Measurements from ENCODE around the gene CTTNBP2.

The CTTNBP2 gene

DNA sequence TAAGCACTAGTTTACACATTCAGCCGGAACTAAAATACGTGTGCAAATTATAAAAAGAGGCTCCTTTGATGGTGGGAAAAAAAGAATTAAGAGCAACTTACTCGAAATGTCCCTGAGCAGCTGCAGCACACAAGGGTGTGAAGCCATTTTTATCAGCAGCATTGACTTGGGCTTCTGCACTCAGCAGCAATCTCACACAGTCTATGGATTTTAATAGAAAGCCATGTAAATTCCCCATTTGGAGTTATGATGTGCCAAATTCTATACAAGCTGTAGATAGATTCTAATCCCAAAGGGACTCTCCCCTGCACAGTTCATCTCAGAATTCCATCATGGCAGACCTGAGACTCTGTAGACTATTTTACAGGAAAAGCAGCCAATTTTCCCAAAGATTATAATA is 90.5 kb downstream of the CTTNBP2 start:
- DNase-seq (ENCODE audit: low spot score): no peak

DNA sequence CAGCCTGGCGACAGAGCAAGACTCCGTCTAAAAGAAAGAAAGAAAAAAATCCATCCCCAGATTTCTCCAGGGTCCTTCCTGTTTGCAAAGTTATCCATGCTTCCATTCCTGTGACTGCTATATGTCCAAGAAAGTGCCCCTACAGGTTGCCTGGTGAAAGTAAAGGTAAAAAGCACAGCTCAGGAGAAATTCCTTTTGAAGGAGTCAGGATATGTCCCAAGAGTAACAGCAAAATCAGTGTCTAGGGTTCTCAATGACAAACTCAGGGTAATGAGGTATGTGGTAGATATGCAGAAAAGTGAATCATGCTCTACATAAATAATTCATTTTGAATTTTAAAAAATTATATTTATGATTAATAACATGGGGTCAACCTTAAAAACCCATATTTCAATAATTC is 91.5 kb downstream of the CTTNBP2 start:
- no peak for DNase-seq (ENCODE audit: low spot score)

GRCh38 chr7:117780832-117781231 is 92.4 kb downstream of the CTTNBP2 start:
- no peak for DNase-seq (ENCODE audit: low spot score)

- no peak for DNase-seq (ENCODE audit: low spot score)
Measured at GRCh38 chr7:117777335-117778142, 95.7 kb downstream of the CTTNBP2 start.

- no peak for DNase-seq (ENCODE audit: low spot score)
Measured at GRCh38 chr7:117776224-117776623, 97.0 kb downstream of the CTTNBP2 start.

GRCh38 chr7:117775801-117776200 is 97.4 kb downstream of the CTTNBP2 start:
- no peak for DNase-seq (ENCODE audit: low spot score)

DNA sequence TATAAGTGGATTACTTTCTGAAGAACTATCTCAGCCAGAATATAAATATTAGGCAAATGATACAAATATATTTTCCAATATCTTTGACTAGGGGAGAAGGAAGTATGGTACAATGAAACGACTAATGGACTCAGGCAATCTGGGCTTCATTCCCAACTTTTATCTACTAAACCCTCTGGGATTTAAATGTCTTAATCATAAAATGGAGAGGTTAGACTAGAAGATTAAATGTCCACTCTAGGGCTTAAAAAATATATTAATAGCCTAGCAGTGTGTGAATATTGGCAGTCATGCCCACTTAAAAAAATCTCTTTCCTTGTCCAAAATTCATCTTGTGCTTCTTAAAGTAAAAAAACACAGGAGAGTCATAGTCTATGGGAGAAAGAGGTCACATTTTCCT is 98.3 kb downstream of the CTTNBP2 start:
- DNase-seq (ENCODE audit: low spot score): no peak

DNA sequence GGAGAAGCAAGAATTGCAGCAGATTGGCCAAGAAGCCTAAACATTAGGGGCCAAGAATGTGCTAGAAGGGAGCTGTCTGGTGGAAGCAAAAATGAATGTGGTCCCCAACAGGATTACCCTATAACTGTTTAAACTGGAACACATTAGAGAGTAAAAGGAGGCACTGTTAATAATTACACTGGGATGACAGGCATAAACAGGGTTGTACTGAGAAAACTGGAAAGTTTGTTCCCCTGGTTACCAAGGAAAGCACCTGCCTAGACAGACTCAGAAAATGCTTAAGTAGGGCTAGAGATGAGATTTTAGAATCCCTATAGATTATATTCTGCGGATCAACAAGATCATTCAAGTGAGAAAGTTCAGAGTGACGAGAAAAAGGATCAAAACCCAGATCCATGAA is 100.8 kb downstream of the CTTNBP2 start:
- no peak for DNase-seq (ENCODE audit: low spot score)

DNA sequence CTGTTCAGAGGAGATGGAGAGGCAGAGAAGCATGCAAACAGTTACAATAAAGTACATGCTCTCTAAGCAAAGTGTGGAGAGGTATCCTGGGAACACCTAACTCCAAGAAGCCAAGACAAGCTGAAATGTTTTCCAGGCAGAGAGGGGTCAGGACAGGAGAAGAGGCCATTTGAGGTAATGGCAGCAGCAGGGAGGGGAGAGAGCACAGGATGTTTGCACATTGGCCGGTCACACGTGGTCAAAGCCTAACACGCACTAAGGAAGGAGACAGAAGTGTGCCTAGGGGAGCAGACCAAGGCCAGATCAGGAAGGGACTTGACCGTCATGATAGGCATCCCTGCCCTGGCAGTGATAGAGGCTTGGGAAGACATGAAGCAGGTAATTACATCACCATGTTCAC is 101.5 kb downstream of the CTTNBP2 start:
- DNase-seq (ENCODE audit: low spot score): no peak

GRCh38 chr7:117769085-117769484 is 104.2 kb downstream of the CTTNBP2 start:
- DNase-seq (ENCODE audit: low spot score): no peak

DNA sequence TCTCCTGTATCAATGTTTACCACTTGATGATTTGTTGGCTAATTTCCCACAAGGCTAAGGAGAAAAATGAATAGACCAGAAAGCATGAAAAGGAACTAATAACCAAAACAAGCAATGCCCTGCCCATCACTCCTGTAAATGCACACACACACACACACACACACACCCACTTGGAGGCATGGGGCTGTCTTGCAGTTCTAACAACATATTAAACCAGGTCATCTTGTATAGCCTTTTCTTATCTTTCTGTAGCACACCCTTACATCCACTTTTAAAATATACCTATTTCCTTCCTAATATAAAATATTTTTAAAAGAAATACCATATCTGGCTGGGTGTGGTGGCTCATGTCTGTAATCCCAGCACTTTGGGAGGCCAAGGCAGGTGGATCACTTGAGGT is 105.3 kb downstream of the CTTNBP2 start:
- no peak for DNase-seq (ENCODE audit: low spot score)

- DNase-seq (ENCODE audit: low spot score): no peak
Measured at GRCh38 chr7:117766913-117767312, 106.3 kb downstream of the CTTNBP2 start.

DNA sequence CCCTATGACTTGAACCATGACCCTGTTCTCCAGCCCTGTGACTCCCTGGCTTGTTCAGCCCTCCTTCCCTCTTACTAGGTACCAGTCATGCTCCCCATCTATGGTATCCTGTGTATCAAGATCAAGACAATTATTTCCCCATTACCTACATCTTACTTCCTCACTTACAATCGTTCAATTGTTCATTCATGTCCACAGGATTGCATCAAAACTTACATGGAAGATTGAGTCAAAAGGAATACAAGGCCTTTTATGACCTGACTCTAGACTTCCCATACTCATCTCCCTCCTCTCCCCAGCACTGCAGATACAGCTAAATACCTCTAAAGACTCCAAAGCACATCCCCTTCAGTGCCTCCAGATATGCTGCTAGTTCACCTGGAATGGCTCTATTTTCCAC is 109.2 kb downstream of the CTTNBP2 start:
- DNase-seq (ENCODE audit: low spot score): no peak

DNA sequence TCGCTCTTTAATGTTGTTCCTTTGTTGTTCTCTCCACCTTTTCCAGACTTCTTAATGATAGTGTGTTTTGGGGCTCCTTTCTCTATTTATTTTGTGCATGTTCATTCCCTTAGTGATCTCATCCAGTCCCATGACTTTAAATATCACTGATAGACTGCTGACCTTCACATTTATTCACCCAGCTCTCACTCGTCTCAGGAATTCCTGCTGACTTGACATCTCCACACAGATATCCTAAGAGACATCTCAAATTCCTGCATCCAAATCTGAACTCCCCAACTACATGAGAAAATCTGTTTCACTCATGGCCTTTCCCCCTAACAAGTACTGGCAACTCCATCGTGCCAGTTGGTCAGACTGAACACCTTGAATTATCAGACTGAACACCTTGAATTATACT is 111.2 kb downstream of the CTTNBP2 start:
- no peak for DNase-seq (ENCODE audit: low spot score)

GRCh38 chr7:117759950-117760640 is 113.1 kb downstream of the CTTNBP2 start:
- no peak for DNase-seq (ENCODE audit: low spot score)

DNA sequence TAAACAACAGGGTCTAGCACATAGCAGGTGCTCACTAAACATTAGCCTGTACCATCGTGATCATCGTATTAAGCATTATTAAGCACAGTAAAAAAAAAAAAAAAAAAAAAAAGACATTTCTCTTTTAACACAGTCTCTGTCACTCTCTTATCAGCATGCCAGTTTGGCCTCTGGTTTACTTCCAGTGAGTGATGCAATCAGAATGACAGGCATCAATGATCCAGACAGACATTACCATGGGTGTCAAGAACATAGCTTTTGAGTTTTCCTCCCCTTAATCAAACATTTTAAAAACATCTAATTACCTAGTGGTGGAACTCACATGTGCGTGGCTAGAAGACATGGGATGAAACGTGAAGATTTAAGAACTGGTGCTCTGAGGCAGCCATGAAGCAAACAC is 115.8 kb downstream of the CTTNBP2 start:
- no peak for DNase-seq (ENCODE audit: low spot score)

DNA sequence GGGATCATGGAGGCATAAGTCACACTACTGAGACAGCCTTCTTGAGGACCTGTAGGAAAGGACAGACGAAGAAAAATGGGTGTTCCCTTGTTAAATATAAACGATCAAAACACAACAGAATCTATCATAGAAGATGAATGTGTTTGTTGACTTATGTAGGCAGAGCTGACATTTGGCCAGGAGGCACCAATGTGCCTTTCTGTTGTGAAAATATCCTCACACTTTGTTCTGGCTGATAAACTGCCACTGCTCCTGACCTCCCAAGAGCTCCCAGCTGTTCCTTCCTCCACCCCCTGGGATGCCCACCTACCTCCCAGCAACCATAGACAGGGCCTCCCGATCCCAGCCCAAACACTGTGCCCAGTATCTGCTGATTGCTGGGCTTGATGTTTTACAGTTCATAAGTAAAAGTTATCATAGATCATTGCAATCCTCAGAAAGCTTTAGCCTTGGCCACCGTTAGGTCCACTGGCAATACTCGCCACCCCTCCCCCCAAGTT is 116.6 kb downstream of the CTTNBP2 start:
- DNase-seq (ENCODE audit: low spot score): no peak

DNA sequence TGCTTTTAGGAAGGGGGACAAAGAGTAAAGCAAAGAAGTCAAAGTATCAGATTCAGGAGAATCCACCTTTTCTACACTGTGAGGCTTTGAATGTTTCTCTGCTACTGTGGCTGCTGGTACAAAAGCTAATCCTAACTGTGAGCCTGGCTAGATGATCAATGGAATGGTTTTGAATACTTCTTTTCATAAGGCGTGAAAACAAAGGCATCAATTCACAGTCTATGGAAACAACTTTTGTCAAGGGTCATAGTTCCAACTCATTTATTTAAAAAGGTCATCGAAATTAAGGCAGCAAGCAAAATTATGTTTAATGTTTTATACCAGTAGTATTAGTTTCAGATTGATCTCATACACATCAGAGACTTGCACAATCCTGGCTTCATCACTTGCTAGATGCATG is 118.1 kb downstream of the CTTNBP2 start:
- DNase-seq (ENCODE audit: low spot score): no peak

- DNase-seq (ENCODE audit: low spot score): no peak
Measured at GRCh38 chr7:117751775-117752174, 121.5 kb downstream of the CTTNBP2 start.

- peak; percentile 28 for DNase-seq (ENCODE audit: low spot score)
Measured at GRCh38 chr7:117750612-117751563, 122.4 kb downstream of the CTTNBP2 start.

DNA sequence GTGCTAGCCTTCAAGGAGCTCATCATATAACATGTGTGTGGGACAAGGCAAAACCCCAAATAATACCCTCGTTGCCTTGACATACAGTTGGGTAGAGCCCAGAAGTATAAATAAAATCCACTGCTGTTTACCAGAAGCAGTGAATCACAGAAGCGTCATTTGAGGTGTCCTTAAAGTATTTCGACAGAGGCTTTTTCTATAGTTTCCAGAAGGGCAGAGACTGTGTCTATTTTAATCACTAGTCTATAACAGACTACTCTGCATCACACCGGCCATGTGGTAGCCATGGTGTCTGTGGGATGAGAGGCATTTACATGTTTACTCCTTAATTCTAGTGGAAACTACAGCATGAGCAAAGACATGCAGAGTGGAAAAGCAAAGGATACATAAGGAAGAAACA is 131.3 kb downstream of the CTTNBP2 start:
- no peak for DNase-seq (ENCODE audit: low spot score)

GRCh38 chr7:117739085-117739484 is 134.2 kb downstream of the CTTNBP2 start:
- no peak for DNase-seq (ENCODE audit: low spot score)

Measured in NAMALWA (cell line).